DMS 273 (cell line): ENCODE data around the gene SGMS2.
A peak's percentile ranks its signal among the peaks of the same experiment; 100 is the strongest.
"Not testable (repeated sequence)": the region's sequence is repeated elsewhere in the genome, so short reads cannot be mapped to it uniquely, and the experiment has no call there.

ENCODE experiments used
- DNase-seq: peaks from one replicate; lab custom pipeline; 2025; ENCODE audit not compliant: unreplicated experiment; lab: John Stamatoyannopoulos, UW

SGMS2 gene

DNA sequence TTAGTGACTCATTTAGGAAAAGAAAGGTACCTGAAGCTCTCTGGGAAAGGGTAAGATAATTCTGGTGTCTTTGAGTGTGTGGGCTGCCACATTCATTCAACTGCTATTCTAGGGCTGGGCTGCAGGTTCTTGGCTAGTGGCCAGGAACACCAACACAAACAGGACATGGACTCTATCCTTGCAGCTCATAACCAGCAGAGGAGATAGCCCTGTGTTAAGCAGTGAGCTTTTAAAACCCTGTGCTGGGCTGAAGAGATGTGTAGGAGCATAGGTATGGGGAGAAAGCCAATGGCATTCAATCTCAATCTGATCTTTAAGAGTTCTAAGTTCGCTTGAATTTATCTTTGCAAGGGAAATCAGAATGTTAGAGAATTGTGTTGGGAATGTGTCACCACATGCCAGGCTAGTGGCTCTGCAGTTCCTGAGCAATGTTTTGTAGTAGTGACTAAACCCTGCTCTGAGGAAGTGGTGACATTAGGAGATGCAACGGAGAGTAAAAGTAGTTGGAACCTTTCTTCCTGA, 39.2 kb downstream of the SGMS2 start:
- DNase-seq: peak; percentile 5

DNA sequence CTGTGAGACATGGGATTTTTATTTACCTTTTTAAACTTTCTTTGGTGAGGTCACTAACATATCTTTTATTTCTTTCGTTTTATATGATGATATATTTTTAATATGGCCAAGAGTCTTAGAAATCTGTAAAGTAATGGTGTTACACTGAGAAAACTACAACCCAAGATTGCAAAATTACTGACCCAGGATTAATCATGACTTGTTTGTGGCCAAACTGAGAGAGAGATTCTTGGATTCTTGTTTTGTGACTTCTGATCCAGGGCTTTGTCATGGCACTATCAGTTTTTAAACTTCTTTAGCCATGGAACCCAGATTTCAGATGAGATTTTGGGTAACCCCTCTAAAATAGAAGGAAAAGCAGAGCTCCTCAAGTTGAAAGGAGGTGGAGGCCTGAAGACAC, 42.0 kb downstream of the SGMS2 start:
- DNase-seq: no peak

DNA sequence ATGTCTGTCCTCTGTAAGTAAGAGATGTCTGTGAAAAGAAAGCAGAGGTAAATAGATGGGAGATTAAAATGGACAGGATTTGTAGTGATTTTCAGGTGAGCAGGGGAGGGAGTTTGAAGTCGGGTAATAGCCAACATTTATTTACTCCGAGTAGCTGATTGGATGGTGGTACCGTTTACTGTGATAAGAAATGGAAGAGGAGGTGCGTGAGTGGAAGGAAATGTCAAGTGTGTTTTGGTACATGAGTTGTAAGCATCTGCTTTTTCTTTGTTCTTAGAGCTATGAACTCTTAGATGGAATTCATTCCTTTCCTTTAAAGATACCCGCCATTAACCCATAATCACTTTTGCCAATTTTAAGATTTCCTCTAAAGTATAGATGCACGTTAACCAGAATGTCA, 45.5 kb downstream of the SGMS2 start:
- DNase-seq: no peak

DNA sequence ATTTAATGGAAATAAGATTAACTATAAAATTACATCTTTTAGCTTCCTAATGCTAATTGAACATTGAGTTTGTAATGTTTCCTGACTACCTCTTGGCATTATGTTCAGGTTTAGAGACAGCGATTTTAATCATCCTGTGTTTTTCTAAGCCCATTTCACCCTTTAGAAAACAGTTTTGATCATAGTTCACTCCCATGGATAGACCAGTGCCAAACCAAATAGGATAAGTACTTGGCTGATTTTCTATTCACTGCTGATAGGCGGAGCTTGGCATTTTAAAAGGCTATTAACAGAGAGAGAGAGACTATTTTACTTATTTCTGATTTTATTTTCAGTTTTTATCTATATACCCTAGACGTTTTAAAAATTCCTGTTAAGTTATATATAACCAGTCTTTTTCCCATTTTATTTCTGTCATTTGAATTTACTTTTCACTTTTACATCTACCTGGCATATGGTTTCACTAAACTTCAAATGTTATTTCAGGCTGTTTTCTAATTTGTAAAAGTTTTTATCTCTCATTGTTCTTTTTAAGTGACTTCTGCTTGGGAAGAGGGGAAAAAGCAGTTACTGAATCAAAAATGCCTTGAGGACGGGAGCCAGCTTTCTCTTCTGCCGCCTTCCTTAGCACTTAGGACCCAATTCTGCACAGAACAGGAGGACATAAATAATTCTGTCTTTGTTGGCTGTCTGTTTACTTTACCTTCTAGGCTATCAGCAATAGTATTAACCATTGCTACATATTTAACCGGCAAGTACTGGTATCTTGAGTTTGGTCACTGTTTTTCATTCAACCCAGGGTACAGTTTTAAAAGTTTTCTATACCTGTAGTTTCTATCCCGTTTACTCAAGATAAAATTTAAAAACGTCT, 46.4 kb downstream of the SGMS2 start:
- DNase-seq: no peak

DNA sequence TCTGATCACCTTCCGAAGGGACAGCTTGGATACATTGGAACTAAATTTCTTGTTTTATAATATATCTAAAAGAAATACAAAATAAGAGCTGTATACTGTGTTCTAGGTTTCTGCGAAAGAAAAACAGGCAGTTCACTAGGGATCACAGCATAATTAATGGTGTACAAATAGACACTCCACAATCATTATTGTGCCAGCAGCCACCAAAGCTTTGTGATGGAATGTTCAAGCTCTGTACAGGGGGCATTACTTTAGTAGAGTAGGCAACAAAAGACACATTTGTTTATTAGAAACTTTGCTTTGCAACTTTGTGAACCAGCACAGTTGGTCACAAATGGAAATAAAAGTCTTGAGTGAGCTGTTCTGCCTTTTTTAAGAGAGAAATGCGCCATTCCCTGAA, 49.3 kb downstream of the SGMS2 start:
- no peak for DNase-seq

DNA sequence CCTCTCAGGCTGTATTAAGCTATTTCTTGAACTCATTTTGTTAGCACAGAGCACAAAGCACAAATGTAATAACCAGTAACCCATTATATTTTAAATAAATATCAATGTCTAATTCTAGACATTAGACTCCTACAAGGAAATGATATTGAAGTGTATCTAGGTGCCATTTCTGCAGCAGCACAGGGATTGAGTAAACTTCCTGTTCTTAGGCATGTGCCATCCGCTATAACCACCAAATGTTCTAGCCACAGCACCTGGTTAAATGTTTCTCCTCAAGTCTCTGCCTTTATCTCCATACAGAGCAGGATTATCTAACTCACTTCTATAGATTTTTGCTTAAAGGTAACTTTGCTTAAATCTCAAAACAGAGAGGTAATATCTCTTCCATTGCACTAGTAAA, 51.4 kb downstream of the SGMS2 start:
- no peak for DNase-seq

DNA sequence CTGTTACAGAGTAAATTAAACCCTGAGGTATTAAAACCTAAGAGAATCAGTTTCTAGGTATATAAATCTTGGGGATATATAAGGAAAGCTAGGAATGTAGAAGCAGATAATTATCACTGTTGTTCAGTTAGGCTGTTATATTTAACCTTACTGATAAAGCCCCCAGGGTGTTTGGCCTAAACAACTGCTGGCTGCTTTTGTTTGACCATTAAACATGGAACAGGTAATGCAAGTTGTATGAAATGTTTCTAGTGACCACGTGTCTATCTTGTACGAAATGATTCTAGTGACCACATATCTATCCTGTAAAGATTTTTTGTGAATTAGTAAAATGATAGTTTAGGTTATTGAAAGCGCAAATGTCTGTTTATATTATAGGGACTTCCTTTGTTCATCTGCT, 52.6 kb downstream of the SGMS2 start:
- no peak for DNase-seq

DNA sequence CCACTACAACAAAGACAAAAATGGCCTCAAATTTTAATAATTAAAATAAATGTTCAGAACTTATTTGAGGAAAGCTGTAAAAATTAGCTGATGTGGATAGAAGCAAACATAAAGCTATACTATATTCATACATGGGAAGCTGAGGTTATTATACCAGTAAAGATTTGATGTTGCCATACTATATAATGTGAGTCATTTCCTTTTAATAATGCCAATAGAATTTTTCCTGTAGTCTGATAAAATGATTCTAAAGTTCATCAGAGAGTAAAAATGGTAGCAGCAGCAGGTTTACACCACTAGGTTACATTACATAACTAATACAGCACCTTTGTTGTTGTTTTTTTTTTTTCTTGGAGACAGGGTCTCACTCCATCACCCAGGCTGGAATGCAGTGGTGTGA, 61.1 kb downstream of the SGMS2 start:
- no peak for DNase-seq

DNA sequence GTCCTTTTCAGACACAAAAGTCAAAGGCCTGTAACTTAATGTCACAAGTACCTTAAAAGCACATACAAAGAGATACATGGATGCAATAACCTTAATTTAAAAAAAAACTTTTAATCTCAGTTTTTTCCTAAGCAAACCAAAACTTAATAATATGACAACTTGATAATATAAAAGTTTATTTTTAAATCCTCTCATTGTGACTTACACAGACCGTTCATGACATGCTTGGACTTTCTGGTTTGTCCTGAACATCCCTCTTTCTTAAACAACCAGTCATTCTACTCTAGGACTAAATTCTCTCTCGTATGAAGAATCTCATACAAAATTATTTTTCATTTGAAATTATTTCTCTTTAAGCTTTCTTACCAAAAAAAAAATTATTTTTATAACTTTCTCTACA, 63.5 kb downstream of the SGMS2 start:
- peak; percentile 30 for DNase-seq

DNA sequence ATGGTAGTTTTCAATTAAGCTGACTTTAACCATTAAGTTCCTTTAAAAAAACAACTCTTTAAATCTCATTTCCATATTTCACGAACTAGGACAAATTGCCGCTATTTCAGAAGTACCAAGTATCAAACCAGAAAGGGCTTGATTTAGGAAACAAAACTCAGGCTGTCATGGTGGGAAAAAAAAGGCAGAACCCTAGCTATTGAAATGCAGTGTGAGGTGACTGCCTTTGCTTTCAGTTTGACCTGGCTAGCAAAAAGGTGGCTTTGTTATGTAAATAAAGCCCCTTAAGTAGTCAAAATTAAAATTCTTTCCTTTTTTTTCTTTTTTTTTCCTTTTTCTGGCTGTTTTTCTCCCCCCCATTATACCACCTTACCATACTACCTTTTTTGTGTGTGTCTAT, 66.0 kb downstream of the SGMS2 start:
- no peak for DNase-seq

DNA sequence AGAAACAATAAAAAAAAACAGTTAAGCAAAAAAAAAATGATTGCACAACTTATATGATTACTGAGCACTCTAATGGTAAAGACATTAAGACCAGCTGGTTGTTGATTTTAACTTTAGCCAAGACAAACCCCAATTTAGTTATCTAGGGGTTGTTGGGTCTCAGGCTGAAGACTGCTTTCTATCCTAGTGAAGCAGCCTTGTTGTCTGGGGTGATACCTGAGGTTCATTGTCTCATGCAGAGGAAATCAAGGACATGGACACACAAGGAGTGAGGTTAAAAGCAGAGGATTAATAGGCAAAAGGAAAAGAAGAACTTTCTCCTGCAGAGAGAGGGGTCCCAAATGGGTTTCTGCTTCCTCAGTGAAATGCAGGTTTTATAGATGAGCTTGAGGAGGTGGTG, 66.6 kb downstream of the SGMS2 start:
- DNase-seq: no peak

DNA sequence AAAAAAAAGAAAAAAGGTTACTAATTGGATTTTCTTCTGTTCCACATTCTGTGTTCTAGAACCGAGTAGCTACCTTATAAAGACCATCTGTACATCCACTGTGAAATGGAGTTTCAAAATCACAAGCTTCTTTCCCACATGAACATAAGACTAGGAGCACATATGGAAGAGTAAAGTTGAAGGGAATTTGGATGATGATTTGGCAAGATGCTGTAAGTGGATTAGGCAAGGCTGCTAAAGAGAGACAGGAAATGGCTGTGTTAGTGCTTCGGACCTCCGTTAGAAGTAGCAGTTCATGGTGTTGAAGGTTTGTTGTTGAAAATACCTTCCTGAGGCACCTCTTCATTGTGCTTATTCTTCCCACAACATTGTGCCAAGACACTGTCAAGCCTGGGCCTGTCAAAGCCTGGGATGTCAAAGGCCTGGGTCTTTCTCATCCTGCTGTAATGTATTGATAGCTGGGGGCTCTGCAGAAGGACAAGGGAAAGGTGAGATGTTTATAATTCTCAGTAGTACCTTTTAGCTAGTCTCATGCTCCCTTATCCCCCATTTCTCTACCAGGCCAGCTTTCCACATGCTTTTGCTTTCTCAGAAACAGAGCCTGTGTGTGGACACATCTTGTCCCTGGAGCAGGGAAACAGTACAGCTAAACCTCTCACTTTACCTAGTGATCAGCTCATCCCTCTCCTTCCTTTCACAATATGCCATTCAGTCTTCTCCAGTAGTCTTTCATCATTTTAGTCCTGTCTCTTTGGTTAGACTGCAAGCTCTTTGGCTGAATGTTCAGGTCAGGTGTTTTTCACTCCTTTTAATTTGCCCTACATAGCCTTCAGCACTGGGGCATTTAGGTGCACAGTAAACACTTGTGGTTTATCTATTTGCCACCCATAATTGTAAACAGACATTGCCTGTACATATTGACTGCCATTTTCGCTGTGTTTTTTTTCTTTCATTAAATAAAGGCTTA, 68.7 kb downstream of the SGMS2 start:
- no peak for DNase-seq

DNA sequence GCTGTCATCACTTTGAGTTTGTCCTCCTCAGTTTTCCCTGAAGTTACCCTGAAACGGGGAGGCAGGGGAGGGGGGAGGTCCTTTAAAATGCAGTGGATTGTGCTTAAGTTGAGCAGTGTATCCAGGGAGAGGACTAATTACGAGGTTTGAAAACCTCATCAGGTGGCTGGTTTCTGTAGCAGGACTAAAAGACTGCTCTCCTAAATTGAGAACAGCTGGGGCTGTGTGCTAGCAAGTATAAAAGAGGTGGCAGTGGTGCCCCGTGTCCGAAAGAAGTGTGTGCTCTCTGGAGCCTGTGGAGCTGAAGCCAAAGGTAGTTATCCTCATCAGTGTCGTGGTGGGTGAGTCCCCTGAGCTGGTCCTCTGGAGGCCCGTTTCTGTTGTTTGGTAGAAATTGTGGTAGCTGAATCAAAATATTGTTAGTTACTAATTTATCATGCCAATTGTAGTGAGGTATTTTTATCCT, 69.4 kb downstream of the SGMS2 start:
- no peak for DNase-seq

DNA sequence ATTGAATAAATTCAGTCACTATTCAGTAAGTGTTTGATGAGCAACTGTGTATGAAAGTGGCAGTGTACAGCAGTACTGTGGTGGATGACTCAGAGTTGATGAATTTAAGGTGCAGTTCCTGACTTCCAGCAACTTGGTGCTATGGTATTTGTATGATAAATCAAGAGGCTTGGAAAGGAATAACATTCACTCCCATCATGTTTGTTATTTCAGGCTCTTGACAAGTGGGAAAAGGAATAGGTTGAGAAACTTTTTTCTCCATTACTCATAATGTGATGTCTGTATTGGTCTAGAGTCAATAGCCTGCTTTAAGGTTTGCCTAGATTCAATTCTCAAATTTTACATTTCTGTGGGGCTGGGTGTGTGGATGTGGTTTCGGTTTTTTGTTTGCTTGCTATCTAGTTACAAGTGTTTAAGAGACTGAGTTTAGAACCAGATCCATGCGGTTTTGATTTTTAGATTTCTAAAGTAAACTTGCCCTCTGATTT, 71.5 kb downstream of the SGMS2 start:
- DNase-seq: no peak

DNA sequence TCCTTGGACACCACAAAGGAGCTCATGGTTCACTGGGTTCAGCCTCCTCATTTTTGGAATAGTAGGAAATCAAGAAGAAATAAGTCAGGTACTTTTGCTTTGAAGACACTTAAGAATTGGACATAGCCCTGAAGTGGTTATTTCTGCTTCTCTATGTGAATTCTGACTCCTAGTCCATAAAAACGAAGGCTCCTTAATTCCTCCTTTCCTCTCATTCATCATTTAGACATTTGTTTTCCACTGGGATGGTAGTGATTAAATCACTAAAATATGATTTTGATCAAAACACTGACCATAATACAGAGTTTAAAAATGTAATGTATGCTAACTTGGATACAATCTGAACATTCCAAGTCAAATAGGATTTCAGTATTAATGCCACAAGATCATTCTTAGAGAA, 71.9 kb downstream of the SGMS2 start:
- no peak for DNase-seq

DNA sequence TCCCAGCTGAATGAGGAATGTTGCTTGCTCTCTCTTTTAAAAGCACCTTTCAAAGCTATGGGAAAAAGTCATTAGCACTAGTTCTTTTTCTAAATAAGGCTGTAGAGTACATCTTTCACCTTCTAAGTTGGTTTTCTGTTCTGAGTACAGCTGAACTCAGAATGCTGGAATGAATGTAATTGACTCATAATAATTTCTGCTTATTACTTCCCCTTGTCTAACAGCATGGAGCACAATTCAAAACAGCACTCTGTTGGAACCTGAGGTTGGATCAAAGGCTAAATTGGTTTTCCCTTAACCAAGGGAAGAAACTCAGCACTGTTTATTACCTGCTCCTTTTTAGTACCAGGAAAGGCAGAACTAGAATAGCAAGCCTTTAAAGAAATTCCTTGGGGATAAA, 73.1 kb downstream of the SGMS2 start:
- DNase-seq: no peak

DNA sequence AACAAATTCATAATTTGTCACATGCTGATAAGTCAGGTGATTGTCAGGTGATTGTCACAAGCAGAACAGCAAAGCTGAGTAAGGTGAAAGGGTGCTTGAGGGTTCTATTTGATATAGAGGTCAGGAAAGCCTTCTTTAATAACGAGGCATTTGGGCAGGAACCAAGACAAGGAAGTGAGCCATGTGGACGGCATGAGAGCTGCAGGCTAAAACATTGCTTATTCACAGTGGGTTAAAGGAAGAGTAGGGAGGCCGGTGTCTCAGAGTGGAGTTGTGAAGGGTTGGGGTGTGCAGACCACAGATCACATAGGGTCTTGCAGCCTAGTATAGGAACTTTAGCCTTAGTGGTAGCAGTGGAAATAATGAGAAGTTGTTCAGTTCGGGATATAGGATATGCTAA, 75.3 kb downstream of the SGMS2 start:
- DNase-seq: no peak

DNA sequence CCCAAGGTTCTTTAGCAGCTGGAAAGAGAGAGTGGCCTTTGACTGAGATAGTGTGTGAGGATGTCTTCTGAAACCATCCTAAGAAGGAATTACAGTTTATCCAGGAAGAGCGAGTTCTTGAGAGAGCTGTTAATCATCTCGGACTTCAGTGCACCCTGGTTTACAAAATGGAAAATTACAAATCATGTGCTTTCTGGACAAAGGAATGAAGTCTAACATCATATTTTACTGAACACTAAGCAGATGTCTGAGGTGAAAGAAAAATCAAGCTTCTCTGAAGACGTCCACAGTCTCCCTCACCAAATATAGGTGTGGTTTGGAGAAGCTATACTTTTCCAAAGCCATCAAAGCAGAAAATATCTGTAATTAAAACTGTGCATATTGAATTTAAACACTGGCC, 75.8 kb downstream of the SGMS2 start:
- DNase-seq: no peak

DNA sequence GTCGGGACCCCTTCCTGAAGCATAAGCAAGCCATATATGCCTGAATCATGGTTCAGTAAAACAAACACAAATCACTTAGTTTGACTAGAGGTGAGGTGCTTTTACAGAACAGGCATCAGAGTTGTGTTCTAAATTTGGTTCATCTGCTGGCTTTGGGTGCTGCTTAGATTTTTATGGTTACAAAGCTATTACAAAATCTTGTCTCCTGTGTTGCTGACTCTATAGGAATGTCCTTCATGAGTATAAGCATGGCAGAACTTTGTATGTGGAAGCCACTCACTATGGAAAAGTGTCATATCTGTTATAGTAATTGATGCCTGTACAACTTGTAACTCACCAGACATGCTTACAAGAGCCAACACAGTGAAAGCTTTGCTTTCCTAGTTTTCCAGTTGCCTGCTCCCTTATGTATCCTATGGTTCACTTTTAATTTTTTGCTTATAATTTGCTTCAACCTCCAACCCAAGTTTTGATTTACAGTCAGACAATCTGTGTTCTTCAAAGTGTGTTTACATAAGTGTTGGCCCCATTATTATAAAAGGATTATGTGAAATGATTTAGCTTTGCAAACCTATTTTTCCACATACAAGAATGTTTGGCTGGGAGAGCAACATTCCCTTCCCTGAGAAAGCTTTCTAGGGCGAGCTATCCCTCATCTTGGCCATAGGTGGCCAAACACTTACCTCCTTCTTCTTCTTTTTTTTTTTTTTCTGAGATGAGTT, 76.6 kb downstream of the SGMS2 start:
- DNase-seq: no peak

DNA sequence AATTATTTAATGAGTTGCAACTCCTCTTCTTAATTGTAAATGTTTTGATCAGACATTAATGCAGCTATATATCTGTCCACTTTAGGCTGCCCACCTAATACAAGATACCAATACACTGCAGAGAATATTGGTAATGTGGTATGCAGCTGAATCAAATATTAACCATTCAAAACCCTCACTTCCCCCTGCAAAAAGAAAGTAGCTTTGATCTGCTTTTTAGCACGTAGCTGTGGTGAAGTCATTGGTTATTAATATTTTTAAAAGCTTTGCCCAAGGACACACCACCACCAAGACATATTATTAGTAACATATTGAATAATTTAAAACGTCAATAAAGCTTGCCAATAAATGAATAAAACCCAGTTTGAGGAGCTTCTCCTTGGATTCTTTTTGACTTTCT, 78.0 kb downstream of the SGMS2 start:
- no peak for DNase-seq

DNA sequence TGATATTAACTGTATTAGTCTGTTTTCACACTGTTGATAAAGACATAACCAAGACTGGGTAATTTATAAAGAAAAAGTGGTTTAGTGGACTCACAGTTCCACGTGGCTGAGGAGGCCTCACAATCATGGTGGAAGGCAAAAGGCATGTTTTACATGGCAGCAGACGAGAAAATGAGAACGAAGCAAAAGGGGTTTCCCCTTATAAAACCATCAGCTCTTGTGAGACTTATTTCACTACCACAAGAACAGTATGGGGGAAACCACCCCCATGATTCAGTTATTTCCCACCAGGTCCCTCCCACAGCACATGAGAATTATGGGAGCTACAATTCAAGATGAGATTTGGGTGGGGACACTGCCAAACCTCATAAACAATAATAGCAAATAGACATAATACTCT, 80.3 kb downstream of the SGMS2 start:
- DNase-seq: not testable (repeated sequence)
